T-helper 2 cell treated with Interferon-gamma antibody and Interleukin-4, amounts not matched to agents 100 ng/mL and 5 ng/mL, for 36 hours (primary cell): ENCODE results near the gene MSTN. TPM values are rescaled to one million over a fixed set of nuclear protein-coding genes. Genes with fewer than 3 reads are reported as not detected.

Source experiments
- intact Hi-C: fragments of 100-400 bp; cut with micrococcal nuclease; formaldehyde crosslinking; loops from one replicate; pipeline ENCODE4 v1.15.1; 2023
- total RNA-seq: library from RNA; stranded (reverse); gene quantifications from 2 replicates; pipeline ENCODE4 v1.2.3, GENCODE V29; 2022

Gene MSTN
- not detected in 2 replicates for total RNA-seq

DNA sequence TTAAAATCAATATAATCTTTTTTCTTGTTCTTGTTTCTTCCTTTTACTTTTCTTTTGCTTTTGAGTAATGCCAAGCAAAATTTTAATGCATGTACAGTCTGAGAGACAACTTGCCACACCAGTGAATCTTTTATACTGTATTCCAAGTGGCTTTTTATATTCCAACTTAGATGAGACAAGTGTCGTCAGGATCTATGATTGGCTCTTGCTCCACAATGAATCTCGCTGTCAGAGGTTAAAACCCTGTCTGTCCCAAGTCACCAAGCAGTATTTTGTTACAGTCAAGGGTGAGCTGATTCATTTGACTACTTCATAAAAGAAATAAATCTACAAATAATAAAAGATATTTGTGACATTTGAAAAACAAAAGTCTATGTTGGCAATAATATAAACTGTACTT, at the start of gene MSTN:
MSTN (minus strand) TSS at position 129 of the 400 bp plus-strand sequence. CDS start 133 bp downstream, outside the sequence.
- intact Hi-C loops = no loop called here

DNA sequence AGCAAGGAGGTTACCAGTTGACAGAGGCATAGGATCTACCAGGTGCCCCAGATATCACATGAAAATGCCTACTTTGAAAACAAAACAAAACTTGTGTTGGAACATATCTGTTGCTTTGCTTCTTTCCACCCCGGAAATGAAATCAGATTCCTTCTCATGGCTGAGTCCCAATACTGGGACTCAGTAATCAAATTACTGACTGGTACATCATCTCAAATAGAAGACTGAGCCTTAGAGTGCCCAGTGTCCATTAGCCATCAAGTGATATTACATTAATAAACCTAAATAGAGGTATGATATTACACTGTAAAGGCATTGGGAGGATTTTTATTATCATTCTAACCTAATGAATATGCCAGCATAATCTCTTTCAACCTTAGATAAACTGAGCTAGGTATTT, 48.6 kb upstream of the MSTN start:
- intact Hi-C loops = no loop called here

DNA sequence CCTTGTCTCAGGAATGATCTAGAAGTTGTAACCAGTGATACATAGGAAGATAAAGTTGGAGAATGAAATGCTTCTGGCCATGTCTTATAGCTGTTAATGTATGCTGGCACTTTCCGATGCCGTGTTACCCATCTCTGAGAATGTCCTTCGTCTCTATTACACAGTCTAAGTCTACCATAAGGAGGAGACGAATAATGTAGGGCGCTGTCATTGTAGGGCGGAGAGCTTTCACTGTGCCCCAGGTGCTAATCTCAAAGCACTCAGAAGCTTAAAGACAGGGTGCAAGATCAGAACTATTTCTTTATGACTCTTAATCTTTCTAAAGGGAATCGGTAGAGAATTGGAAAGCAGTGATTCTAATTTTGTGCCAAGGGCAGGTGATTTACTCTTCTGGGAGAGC, 48.2 kb upstream of the MSTN start:
- intact Hi-C loops = no loop called here

- intact Hi-C loops = no loop called here
Measured at GRCh38 chr2:190110131-190110530, 47.6 kb upstream of the MSTN start.

DNA sequence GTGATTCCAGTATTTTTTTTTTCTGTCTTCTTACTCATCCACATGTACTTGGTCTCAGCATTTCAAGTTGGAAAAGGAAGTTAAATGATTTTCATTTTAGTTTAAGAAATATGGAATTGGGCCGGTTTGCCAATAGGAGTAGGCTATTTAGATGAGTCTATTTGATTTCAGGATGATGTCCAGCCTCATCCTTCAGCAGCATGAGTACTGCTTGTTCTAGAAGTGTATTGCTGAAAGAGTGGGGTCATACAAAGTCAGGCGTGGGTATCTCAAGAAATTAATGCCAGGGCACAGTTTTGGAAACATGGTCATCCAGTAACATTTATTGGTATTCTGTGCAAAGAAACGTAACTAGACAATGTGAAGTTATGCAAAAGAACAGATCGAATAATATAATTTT, 44.9 kb upstream of the MSTN start:
- intact Hi-C loops = no loop called here

- intact Hi-C loops = no loop called here
Measured at GRCh38 chr2:190106783-190107182, 44.3 kb upstream of the MSTN start.

DNA sequence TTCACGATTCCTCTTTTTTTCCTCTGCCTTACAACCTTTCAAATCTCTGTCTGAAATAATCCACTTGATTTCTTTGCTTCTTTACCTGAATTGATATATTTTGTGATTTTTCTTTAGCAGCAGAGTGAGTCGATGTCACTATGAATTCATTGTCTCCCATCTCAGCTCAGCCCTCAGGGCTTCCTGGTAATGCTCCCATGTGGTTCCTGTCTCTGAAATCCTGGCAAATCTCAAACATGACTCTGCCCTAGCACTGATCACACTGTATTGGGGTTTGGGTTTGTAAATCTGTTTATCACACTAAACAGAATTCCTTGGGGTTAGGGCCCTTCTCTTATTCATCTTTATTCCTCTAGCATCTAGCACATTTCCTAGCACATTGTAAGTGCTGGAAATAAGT, 43.0 kb upstream of the MSTN start:
- intact Hi-C loops = no loop called here

DNA sequence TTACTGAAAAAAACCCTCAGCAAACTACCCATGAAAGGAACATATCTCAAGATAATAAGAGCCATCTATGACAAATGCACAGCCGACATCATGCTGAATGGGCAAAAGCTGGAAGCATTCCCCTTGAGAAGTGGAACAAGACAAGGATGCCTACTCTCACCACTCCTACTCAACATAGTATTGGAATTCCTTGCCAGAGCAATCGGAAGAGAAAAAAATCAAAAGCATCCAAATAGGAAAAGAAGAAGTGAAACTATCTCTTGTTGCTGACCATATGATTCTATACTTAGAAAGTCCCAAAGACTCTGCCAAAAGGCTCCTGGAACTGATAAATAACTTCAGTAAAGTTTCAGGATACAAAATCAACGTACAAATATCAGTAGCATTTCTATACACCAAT, 40.6 kb upstream of the MSTN start:
- intact Hi-C loops = no loop called here

DNA sequence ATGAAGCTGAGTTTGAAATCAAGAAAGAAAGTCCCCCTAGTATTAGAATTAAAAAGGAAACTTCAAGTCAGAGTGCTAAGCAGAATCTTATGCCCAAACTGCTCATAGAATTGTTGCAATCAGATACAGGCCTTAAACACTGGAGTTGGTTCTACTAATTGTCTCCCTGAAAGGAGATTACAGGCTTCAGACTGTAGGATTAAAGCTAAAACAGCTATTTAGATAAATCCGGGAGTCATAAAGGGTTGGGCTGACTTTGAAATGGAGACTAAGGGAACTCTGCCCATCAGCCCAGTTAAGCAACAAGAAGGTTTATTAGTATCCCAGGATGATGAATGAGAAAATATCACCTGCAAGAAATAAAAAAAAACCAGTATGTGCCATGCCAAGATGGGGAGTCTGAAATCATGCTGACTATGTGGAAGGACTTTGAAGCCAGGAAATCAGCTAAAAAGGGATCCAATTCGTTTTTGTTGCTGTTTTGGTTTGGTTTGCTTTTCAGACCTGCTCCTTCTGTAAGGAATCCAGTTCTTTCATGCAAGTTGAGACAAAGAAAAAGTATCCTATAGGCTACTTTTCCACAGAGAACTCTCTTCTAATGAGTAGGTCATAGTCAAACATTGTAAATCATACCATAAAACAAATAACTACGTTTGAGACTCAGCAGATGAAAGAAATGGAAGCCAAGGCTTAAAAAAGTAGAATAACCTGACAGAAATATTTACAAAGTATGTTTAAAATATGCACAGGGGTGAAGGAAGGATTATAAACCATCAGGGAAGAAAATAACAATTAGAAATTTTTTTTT, 37.6 kb upstream of the MSTN start:
- intact Hi-C loops = no loop called here

- intact Hi-C loops = no loop called here
Measured at GRCh38 chr2:190098851-190099250, 36.3 kb upstream of the MSTN start.

- intact Hi-C loops = no loop called here
Measured at GRCh38 chr2:190097115-190097514, 34.6 kb upstream of the MSTN start.

- intact Hi-C loops = no loop called here
Measured at GRCh38 chr2:190094316-190094871, 31.9 kb upstream of the MSTN start.

DNA sequence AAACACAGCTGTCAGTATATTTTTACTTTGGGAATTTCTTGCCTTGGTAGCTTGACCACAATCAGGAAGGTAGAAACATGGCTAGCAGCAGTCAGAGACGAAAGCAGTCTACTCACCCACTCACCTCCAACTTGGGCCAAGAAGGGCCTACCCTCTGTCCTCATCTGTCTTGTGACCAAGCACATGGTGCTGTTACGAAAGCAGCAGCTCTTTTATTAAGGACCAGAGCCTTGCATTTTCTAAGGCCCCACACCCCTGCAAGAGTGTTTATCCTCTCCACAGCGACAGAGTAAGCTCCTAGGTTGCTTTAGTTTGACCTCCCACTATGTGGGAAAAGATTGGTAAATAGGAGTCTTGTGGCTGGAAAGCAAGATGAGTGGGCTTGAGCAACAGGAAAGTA, 31.3 kb upstream of the MSTN start:
- intact Hi-C loops = no loop called here

- intact Hi-C loops = no loop called here
Measured at GRCh38 chr2:190090148-190090547, 27.6 kb upstream of the MSTN start.

GRCh38 chr2:190088917-190089316, 26.4 kb upstream of the MSTN start:
- intact Hi-C loops = loop anchor here (1.0 to 2.0 kb wide), 4 partner anchors 188 to 716 kb away; no protein-coding TSS in a partner anchor

GRCh38 chr2:190084704-190085103, 22.2 kb upstream of the MSTN start:
- intact Hi-C loops = no loop called here

GRCh38 chr2:190082118-190082517, 19.6 kb upstream of the MSTN start:
- intact Hi-C loops = no loop called here

DNA sequence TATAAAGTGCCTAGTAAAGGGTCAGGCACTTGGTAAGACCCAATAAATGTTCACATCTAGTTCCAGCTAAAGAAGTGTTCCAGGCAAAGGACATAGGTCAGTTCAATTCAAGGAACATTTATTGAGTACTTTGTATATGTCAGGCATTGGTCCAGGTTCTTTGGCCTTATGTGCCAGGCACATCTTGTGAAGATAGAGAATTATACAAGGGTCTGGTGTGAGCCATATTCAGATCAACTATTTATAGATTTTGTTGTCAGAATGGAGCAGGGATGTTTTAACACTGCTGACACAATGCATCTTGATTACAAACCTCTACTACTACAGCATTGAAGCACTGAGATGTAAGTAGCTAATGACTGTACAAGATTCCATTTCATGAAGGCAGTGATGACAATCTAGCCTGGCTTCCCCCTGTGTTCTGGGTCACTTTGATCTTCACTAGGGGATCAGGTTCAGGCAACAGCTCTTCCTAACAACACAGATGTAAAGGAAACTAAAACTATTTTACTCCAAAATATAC, 18.1 kb upstream of the MSTN start:
- intact Hi-C loops = no loop called here

- intact Hi-C loops = no loop called here
Measured at GRCh38 chr2:190079160-190079559, 16.6 kb upstream of the MSTN start.

- intact Hi-C loops = no loop called here
Measured at GRCh38 chr2:190075623-190076022, 13.1 kb upstream of the MSTN start.

DNA sequence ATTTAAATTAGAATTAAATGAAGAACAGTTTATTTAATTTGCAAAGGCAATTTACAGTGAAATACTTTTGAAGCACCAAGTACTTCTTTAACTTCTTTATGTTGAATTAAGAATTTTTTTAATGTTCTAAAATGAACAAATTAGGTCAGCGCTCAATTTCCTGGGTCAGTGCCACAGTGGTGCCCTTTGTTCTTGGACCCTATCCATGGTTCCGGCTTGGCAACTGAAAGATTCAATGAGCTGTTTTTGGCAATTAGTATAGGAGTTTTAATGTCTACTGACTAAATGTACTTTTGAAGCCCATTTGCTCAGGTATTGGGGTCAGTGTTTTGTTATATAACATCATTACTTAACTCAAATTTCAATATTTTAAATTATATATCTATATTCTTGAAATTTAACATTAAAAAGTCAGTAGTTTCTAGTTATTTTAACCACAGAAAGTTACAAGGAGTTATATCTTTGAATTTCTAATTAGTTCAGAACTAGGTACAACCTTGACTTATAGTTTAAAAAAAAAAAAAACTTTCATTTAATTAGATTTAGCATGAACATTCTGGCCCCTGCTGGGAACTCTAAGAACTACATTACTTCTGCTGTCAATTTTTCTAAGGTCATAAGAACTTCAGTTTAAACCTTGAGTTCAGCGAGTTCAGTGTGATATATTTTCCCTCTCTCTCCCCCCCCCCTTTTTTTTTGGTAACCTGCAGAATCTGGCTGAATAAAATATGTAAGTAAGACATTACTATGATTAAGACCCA, 7.6 kb upstream of the MSTN start:
- intact Hi-C loops = loop anchor here (1.0 to 5.0 kb wide), 4 partner anchors 43 to 409 kb away; partner anchors contain the start of gene ASNSD1

- intact Hi-C loops = loop anchor here (5.0 kb wide), 1 partner anchor 41 kb away; no protein-coding TSS in a partner anchor
Measured at GRCh38 chr2:190068764-190069163, 6.2 kb upstream of the MSTN start.
